Subcutaneous abdominal adipose tissue (tissue), 5 donors: ENCODE data around the gene SPATA19.

Experiments used
- H3K27ac ChIP-seq: one replicate; pipeline ENCODE4 v1.7.0; 2013; ENCODE audit warnings: low read depth, mild to moderate bottlenecking, inconsistent platforms, low read length, moderate library complexity
- H3K27me3 ChIP-seq, 5 donors: one replicate each; pipeline ENCODE4 v1.7.0; 2013; ENCODE audit warnings: low read length in 5 of 5, inconsistent platforms in 1 of 5; ENCODE audit not compliant: control insufficient read depth in 5 of 5, insufficient read depth in 4 of 5
- H3K36me3 ChIP-seq, 5 donors: one replicate each; pipeline ENCODE4 v1.7.0; 2013; ENCODE audit warnings: low read length in 5 of 5; ENCODE audit not compliant: control insufficient read depth in 5 of 5, insufficient read depth in 5 of 5
- H3K4me1 ChIP-seq, 5 donors: one replicate each; pipeline ENCODE4 v1.7.0; 2013; ENCODE audit warnings: low read length in 5 of 5, mild to moderate bottlenecking in 3 of 5, moderate library complexity in 1 of 5; ENCODE audit not compliant: control insufficient read depth in 5 of 5, insufficient read depth in 5 of 5
- H3K4me3 ChIP-seq, 5 donors: one replicate each; pipeline ENCODE4 v1.7.0; 2013; ENCODE audit warnings: low read length in 5 of 5, low read depth in 1 of 5
- H3K9ac ChIP-seq, 5 donors: one replicate each; pipeline ENCODE4 v1.7.0; 2013; ENCODE audit warnings: low read length in 5 of 5, mild to moderate bottlenecking in 4 of 5, moderate library complexity in 3 of 5
- H3K9me3 ChIP-seq, 5 donors: one replicate each; pipeline ENCODE4 v1.7.0; 2013; ENCODE audit warnings: low read length in 5 of 5; ENCODE audit not compliant: control insufficient read depth in 5 of 5
- donor health status: healthy.
- donor health status: healthy.
- donor health status: healthy.
- donor health status: healthy.
- donor health status: healthy.

Gene SPATA19, protein sequence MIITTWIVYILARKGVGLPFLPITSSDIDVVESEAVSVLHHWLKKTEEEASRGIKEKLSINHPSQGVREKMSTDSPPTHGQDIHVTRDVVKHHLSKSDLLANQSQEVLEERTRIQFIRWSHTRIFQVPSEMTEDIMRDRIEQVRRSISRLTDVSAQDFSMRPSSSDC

DNA sequence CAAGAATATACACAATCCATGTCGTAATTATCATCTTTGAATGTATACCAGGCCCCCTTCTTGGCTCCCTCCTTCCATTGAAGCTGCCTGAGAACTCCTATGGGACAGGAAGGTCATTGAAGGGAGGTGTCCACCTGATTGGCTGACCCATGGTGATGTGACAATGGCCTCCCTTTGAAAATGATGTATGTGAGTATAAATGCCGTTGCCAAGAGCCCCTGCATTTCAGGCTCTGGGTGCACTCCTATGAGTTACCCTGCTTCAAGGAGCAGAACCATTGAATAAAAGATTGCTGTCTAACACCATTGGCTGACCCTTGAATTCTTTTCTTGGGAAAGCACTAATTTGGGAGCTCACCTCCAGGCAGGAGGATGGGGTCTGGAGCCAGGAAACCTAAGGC lies at the start of gene SPATA19:
Gene SPATA19 (minus strand): TSS at position 101 of the 400 bp plus-strand sequence. CDS start 67 bp downstream, at position 34.
- H3K4me3 ChIP-seq, result no peak within 1 kb of the TSS
- peaks cover 0 to 13% (median 6%) of the 10 kb centered on the region in 5 donors for H3K9me3 ChIP-seq
- H3K27me3 ChIP-seq, result peaks cover 0 to 7% (median 0%) of the 10 kb centered on the region in 5 donors
- no peak within 1 kb of the TSS for H3K9ac ChIP-seq
- no peak within 1 kb of the TSS for H3K27ac ChIP-seq
- H3K36me3 ChIP-seq, result no peaks in the 10 kb centered on the region
- H3K4me1 ChIP-seq, result no peaks in the 10 kb centered on the region

DNA sequence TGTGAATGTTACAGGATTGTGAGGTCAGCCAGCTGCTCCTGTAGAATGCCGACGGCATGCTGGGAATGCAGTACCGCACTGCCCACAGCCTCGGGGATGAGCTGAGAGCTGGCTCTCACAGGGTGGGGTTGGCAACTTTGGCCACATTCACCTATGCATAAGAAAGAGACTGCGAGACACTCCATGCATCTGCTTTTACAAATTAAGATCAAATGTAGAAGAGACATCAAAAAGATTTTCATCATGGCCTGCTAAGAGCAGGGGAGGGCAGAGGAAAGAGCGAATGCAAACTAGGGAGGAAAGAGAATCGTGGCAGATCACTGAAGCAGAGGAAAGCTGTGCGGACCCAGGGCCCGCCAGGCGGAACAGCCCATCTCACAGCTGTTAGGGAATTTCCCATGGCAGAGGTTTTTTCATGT lies 49.8 kb upstream of the SPATA19 start:
- Histone ChIP-seq H3K4me3 (no peak overlapping the region), H3K9ac (no peak overlapping the region), H3K4me1 (peaks cover 0 to 2% (median 0%) of the 10 kb centered on the region in 5 donors), H3K36me3 (no peaks in the 10 kb centered on the region), H3K27ac (no peak overlapping the region), H3K27me3 (peaks cover 0 to 4% (median 3%) of the 10 kb centered on the region in 5 donors), H3K9me3 (no peaks in the 10 kb centered on the region)

DNA sequence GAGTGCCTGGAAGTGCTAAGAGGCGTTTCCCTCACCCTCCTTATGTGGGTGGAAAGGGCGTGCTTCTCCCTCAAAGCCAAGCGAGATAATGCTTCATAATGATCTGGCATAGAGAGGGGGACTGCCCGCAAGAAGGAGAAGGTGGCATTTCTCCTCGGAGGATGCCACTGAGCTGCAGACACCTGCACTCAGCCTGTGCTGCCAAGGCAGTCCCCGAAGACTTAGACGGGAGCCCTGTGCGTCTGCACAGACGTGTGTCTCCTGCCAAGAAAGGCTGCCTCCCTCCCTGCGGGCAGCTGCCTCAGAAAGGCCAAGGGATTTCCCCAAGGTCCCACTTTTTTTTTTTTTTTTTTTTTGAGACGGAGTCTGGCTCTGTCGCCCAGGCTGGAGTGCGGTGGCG lies 48.1 kb upstream of the SPATA19 start:
- Histone ChIP-seq H3K27me3 (peaks cover 0 to 4% (median 0%) of the 10 kb centered on the region in 5 donors), H3K36me3 (no peaks in the 10 kb centered on the region), H3K27ac (no peak overlapping the region), H3K9me3 (no peaks in the 10 kb centered on the region), H3K9ac (no peak overlapping the region), H3K4me3 (no peak overlapping the region), H3K4me1 (no peaks in the 10 kb centered on the region)

DNA sequence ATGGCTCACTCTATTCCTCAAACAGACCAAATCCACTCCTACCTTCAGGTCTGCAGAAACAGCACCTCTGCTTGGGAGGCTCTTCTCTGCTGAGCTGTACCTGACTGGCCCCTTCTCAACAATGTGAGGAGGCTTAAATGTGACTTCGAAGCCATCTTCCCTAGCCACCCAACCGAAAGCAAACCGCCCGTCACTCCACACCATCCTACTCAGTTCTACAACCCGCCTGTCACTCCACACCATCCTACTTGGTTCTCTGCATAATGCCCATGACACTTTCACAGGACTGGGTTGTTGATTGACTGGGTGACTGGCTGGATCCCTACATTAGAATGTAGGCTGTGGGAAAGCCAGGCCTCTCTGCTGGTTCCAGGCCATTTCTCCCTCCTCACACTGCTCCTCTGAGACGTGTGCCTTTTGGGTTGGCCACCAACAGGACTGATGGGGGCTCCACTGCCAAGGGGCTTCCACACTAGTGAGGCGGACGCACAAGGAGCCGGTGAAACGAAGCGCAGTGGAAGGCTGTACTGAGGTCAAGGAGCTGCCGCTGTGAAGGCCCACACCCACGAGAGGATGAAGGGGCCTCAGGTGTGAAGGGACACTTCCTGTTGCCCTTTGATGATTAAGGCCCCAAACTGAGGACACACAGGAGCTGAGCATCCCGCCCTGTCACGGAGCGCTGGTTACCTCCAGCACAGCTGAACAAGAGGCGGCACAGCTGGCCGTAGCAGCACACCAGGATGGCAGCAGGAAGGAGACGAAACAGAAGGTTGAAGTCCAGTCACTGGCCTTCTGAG lies 47.5 kb upstream of the SPATA19 start:
- Histone ChIP-seq H3K4me3 (no peak overlapping the region), H3K4me1 (no peaks in the 10 kb centered on the region), H3K9ac (no peak overlapping the region), H3K9me3 (no peaks in the 10 kb centered on the region), H3K27me3 (peaks cover 0 to 5% (median 0%) of the 10 kb centered on the region in 5 donors), H3K27ac (no peak overlapping the region), H3K36me3 (no peaks in the 10 kb centered on the region)

DNA sequence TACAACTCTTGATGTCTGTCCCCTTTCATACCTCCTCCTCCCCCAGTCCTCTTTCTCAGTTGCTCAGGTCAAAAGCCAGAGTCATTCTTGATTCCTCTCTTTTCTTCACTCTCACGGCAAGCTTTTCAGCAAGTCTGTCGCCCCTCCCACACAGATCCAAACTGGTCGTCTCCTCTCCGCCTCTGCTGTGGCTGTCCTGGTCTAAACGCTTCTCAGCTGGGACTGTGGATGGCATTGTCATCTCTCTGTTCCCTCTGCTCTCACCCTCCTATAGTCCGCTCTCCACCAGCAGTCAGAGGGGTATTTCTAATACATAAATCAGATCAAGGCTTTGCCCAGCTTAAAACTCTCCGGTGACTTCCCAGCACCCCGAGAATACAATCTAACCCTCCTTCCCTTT lies 46.8 kb upstream of the SPATA19 start:
- Histone ChIP-seq H3K36me3 (no peaks in the 10 kb centered on the region), H3K9me3 (no peaks in the 10 kb centered on the region), H3K4me3 (no peak overlapping the region), H3K27me3 (peaks cover 0 to 5% (median 2%) of the 10 kb centered on the region in 5 donors), H3K27ac (no peak overlapping the region), H3K4me1 (no peaks in the 10 kb centered on the region), H3K9ac (no peak overlapping the region)

DNA sequence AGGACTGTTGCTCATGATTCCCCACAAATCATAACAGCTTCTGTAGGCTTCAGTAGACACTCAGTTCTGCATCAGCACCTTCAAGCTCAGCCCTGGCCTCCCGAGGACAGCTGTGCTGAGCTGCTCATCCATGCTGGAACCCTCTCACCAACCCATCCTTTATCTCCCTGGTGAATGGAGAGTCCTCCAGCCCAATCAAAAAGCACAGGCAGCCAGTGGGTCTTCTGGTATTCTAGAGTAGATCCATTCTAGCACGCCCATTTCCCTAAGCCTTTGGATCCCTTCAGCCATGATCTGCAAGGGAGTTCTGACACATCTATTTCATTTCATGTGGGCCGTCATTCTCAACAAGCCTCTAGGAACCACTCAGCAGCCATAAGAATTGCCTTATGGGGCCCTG lies 44.6 kb upstream of the SPATA19 start:
- H3K4me1 ChIP-seq, result no peaks in the 10 kb centered on the region
- no peaks in the 10 kb centered on the region for H3K36me3 ChIP-seq
- no peak overlapping the region for H3K27ac ChIP-seq
- H3K9ac ChIP-seq, result no peak overlapping the region
- peaks cover 0 to 3% (median 0%) of the 10 kb centered on the region in 5 donors for H3K9me3 ChIP-seq
- H3K4me3 ChIP-seq, result no peak overlapping the region
- H3K27me3 ChIP-seq, result peaks cover 2 to 12% (median 3%) of the 10 kb centered on the region in 5 donors

DNA sequence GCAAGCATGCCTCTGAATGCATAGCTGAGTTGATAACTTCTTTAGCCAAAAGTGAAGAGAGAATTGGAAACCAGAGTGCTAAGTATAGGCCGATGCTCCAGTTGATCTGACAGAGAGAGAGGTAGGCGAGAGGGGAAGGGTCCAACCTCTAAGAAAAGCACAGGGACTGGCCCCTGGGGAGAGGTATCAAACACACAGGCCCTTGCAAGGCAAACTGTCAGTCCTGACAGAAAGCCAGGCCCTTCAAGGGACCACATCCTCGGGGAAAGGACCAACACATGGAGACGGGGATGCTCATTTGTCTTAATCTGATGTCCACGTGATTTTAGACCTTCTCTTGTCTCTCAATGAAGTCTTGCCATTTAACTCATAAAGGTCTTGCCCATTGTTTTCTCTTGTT lies 43.9 kb upstream of the SPATA19 start:
- Histone ChIP-seq H3K4me3 (no peak overlapping the region), H3K4me1 (no peaks in the 10 kb centered on the region), H3K36me3 (no peaks in the 10 kb centered on the region), H3K27ac (no peak overlapping the region), H3K27me3 (peaks cover 2 to 12% (median 3%) of the 10 kb centered on the region in 5 donors), H3K9ac (no peak overlapping the region), H3K9me3 (peaks cover 0 to 3% (median 0%) of the 10 kb centered on the region in 5 donors)

DNA sequence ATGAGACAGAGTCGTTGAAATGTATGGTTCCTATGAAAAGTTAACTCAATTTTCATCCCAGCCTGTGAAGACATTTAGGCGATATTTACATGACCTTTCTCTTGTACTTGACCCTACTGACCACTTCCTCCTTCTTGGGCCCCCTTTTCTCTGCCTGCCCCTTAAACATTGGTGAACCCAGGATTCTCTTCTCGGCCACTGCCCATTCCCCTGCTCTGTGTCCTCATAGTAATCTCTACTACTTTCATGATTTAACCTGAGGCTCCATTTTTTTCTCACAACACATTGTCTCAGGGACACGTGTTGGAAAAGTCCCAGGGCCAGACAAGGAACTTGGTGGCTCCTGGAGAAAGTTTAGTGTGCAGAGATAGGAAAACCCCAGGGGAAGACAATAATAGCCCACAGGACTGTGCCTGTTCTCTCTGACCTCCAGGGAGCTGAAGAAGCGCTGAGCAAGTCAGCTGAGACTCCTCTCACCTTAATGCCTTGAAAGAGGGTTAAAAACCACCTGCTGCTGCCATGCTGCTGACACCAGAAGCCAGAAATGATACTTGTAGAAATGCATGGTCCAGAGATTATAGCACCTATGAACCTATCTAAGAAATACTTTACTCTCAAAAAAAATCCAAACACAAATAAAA lies 42.5 kb upstream of the SPATA19 start:
- Histone ChIP-seq H3K9ac (no peak overlapping the region), H3K9me3 (peaks cover 0 to 3% (median 0%) of the 10 kb centered on the region in 5 donors), H3K27me3 (peaks cover 2 to 12% (median 3%) of the 10 kb centered on the region in 5 donors), H3K4me1 (no peaks in the 10 kb centered on the region), H3K36me3 (no peaks in the 10 kb centered on the region), H3K27ac (no peak overlapping the region), H3K4me3 (no peak overlapping the region)

DNA sequence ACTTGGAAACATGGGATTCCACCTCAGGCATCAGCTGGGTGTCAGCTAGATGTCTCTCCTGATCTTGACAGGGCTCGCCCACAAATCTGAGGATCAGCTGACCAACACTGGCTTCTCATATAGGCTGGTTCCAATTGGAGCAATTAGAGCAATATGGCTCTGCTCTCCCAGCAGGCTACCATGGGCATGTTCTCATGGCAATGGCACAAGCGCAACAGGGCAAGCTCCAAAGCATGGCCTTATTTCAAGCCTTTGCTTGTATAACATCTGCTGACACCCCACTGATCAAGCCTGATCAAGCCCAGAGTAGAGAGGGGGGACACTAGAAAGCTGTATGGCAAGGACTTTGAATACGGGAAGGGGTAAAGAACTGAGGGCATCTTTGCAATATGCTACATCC lies 40.7 kb upstream of the SPATA19 start:
- H3K36me3 ChIP-seq, result no peaks in the 10 kb centered on the region

DNA sequence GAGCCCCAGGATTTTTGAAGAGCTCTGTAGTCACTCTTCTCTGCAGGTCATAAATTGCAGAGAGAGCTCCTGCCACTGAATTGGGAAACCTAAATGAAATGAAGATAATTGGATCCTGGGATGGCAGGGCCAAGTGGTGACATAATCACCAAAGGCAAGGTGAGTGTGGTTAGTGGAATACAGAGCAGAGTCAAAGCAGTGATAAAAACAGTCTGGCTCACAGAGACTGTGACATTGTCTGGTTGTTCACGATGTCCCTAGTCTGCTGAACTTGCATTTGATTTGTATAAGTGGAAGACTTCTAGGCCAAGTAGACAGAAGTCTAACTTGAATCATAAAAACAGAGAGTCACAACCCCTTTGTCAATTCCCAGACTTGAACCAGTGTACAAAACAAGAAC lies 26.8 kb upstream of the SPATA19 start:
- Histone ChIP-seq H3K4me1 (no peaks in the 10 kb centered on the region), H3K9me3 (peaks cover 0 to 12% (median 4%) of the 10 kb centered on the region in 5 donors), H3K36me3 (no peaks in the 10 kb centered on the region), H3K27me3 (no peaks in the 10 kb centered on the region), H3K27ac (no peak overlapping the region), H3K4me3 (no peak overlapping the region), H3K9ac (no peak overlapping the region)

More for the DNA sequence above, 40.7 kb upstream of the SPATA19 start:
- peaks cover 2 to 8% (median 3%) of the 10 kb centered on the region in 5 donors for H3K27me3 ChIP-seq
- H3K4me3 ChIP-seq, result no peak overlapping the region
- H3K9me3 ChIP-seq, result peaks cover 0 to 3% (median 0%) of the 10 kb centered on the region in 5 donors
- no peak overlapping the region for H3K9ac ChIP-seq
- no peaks in the 10 kb centered on the region for H3K4me1 ChIP-seq
- H3K27ac ChIP-seq, result no peak overlapping the region
